Nephron (organoid): Measurements from ENCODE around the gene OTOG.
A peak's percentile ranks its signal among the peaks of the same experiment; 100 is the strongest.

Experiments used
- H3K27ac Mint-ChIP-seq, 3 experiments: 2 replicates each; pipeline ENCODE4 v1.8.0; 2020; ENCODE audit warnings: mixed read lengths in 3 of 3, mild to moderate bottlenecking in 2 of 3, moderate library complexity in 1 of 3
- H3K27me3 Mint-ChIP-seq: 2 replicates; pipeline ENCODE4 v1.8.0; 2021; ENCODE audit warnings: low read depth, mild to moderate bottlenecking, moderate library complexity, mixed read lengths
- H3K36me3 Mint-ChIP-seq: 2 replicates; pipeline ENCODE4 v1.8.0; 2020; ENCODE audit warnings: low read depth, mixed read lengths
- H3K4me1 Mint-ChIP-seq: 2 replicates; pipeline ENCODE4 v1.8.0; 2020; ENCODE audit warnings: mixed read lengths
- H3K4me3 Mint-ChIP-seq, 3 experiments: 2 replicates each; pipeline ENCODE4 v1.8.0; 2020; ENCODE audit warnings: mild to moderate bottlenecking in 3 of 3, mixed read lengths in 3 of 3, moderate library complexity in 2 of 3
- H3K9me3 Mint-ChIP-seq: 2 replicates; pipeline ENCODE4 v1.8.0; 2020; ENCODE audit warnings: mixed read lengths
- TF ChIP-seq, protein P1 (sequence below), 3 experiments: fragments of 200-600 bp; sonication (generic); IDR thresholded peaks; one replicate each; pipeline ENCODE4 v1.5.0; 2021; ENCODE audit warnings: antibody characterized with exemption in 3 of 3; ENCODE audit not compliant: unreplicated experiment in 3 of 3

The OTOG gene

GRCh38 chr11:17693531-17693930 lies 146.5 kb downstream of the OTOG start:
- TF ChIP-seq, protein P1, sequence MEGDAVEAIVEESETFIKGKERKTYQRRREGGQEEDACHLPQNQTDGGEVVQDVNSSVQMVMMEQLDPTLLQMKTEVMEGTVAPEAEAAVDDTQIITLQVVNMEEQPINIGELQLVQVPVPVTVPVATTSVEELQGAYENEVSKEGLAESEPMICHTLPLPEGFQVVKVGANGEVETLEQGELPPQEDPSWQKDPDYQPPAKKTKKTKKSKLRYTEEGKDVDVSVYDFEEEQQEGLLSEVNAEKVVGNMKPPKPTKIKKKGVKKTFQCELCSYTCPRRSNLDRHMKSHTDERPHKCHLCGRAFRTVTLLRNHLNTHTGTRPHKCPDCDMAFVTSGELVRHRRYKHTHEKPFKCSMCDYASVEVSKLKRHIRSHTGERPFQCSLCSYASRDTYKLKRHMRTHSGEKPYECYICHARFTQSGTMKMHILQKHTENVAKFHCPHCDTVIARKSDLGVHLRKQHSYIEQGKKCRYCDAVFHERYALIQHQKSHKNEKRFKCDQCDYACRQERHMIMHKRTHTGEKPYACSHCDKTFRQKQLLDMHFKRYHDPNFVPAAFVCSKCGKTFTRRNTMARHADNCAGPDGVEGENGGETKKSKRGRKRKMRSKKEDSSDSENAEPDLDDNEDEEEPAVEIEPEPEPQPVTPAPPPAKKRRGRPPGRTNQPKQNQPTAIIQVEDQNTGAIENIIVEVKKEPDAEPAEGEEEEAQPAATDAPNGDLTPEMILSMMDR (IDR thresholded peaks at IDR 0.05; ENCODE audit: unreplicated experiment in 3 of 3), result no peak
- H3K27me3 Mint-ChIP-seq, result peaks cover 66% of the 10 kb centered on the region
- H3K27ac Mint-ChIP-seq, result no peak overlapping the region
- H3K9me3 Mint-ChIP-seq, result no peaks in the 10 kb centered on the region
- H3K4me1 Mint-ChIP-seq, result peaks cover 52% of the 10 kb centered on the region
- no peaks in the 10 kb centered on the region for H3K36me3 Mint-ChIP-seq
- peak overlapping the region in 1 of 3 experiments; percentile 4 for H3K4me3 Mint-ChIP-seq

DNA sequence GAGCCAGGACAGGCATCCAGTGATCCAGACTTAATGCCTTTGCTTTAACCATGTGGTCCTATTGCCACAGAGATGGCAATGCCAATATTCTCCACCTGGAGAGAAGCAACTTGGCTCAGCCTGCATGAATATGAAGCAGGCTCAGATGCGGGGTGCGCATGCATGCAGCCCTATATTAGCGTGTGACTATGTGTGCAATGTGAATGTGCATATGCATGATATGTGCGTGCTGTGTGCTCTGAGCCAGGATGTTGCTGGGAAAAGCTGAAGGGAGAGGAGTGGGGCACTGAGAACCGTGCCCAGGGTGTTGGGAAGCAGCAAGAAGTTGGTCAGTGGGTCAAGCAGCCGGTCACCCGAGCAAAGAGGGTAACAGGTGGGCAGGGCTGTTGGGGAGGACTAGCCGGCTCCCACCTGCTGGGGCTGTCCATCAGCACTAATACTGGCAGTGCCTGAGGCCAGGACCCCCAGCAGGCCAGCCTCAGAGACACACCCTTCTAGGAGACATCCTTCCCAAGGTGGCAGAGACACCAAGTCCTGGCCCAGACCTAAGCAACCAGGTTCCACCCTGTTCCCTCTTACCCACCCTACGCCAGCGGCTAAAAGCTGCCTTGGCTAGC lies 147.5 kb downstream of the OTOG start:
- no peaks in the 10 kb centered on the region for H3K9me3 Mint-ChIP-seq
- peaks cover 73% of the 10 kb centered on the region for H3K27me3 Mint-ChIP-seq
- TF ChIP-seq, protein P1 (IDR thresholded peaks at IDR 0.05; ENCODE audit: unreplicated experiment in 3 of 3), result no peak
- no peaks in the 10 kb centered on the region for H3K36me3 Mint-ChIP-seq
- peaks cover 63% of the 10 kb centered on the region for H3K4me1 Mint-ChIP-seq
- peak overlapping the region in 2 of 3 experiments; percentile 57 to 72 for H3K4me3 Mint-ChIP-seq
- H3K27ac Mint-ChIP-seq, result no peak overlapping the region

DNA sequence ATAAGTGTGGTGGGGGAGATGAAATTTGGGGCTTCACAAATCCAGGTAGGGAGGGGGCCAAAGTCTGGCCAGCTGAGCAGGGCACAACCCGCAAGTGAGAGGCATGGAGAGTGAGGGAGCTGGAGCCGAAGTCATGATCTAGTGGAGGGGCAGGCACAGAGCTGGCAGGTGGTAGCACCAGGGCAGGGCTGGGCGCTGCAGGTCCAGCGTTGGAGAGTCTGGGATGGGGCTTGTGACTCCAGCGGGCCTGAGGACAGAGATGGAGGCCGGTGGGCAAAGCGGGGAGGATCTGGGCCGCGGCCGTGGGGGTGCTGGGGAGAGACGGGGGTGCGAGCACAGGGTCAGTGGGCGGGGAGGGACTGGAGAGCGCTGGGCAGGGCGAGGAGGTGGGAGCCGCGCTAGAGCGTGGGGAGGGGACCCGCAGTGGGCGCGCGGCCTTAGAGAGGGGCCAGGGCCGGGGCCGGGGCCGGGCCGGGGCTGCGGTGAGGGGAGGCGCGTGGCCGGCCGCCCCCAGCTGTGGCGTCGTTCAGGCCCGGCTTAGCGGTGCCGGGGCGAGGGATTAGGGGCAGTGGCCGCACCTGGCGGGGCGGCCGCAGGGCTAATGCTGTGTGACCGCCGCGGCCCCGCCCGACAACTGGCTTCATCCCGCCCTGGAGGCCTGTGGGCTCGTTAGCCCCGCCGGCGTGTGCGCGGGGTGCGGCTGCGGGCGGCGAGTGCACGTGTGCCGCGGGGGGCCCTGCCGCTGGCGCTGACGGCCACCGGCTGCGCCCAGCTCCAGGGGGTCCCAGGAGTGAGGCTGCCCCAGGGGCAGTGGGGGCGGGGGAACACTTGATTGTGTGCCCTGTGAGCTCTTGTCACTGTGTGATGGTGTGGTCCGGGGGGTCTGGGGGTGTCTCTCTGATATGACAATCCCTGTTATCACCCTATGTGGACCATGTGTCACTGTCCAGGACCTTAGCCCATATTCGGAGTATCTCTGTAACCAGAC lies 148.7 kb downstream of the OTOG start:
- H3K36me3 Mint-ChIP-seq, result no peaks in the 10 kb centered on the region
- TF ChIP-seq, protein P1 (IDR thresholded peaks at IDR 0.05; ENCODE audit: unreplicated experiment in 3 of 3), result no peak
- no peaks in the 10 kb centered on the region for H3K9me3 Mint-ChIP-seq
- H3K27ac Mint-ChIP-seq, result peak overlapping the region in 1 of 3 experiments; percentile 10
- H3K4me3 Mint-ChIP-seq, result peak overlapping the region; percentile 57 to 72 (median 71)
- H3K4me1 Mint-ChIP-seq, result peaks cover 74% of the 10 kb centered on the region
- peaks cover 73% of the 10 kb centered on the region for H3K27me3 Mint-ChIP-seq

DNA sequence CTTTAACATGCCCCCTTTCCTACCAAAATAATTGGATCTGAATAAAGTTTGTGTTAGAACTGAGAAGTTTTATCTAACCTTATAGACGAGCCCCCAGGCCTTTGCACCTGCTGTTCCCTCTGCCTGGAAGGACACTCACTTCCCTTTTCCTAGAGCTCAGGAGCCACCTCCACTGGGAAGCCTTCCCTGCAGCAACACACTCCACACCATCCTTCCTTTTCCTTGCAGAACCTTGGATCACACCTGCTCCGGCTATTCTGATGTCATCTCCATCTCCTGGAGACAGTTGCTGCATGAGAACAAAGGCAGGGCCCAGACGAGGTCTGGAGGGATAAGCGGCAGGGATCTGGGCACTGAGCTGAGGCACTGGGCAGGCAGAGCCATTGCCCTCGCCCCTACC lies 149.7 kb downstream of the OTOG start:
- no peaks in the 10 kb centered on the region for H3K9me3 Mint-ChIP-seq
- H3K36me3 Mint-ChIP-seq, result no peaks in the 10 kb centered on the region
- TF ChIP-seq, protein P1 (IDR thresholded peaks at IDR 0.05; ENCODE audit: unreplicated experiment in 3 of 3), result no peak
- H3K27me3 Mint-ChIP-seq, result peaks cover 68% of the 10 kb centered on the region
- H3K27ac Mint-ChIP-seq, result peak overlapping the region in 1 of 3 experiments; percentile 46
- H3K4me3 Mint-ChIP-seq, result peak overlapping the region in 2 of 3 experiments; percentile 10 to 31
- H3K4me1 Mint-ChIP-seq, result peaks cover 78% of the 10 kb centered on the region
